Mucosa of descending colon (tissue), 3 donors: Measurements from ENCODE around the gene FUNDC2. TPM values are rescaled to one million over a fixed set of nuclear protein-coding genes. Genes with fewer than 3 reads are reported as not detected.

Experiments
- ATAC-seq: fragments of 200-7000 bp; cut with Tn5 transposase; one replicate; pipeline ENCODE4 v1.9.1; 2020; ENCODE audit warnings: mild to moderate bottlenecking, moderate library complexity
- DNase-seq, 3 donors: peaks; one replicate each; pipeline ENCODE4 v3.0.0-alpha.2; 2020
- H3K36me3 ChIP-seq: fragments of 200-600 bp; one replicate; pipeline ENCODE4 v1.8.0; 2021; ENCODE audit warnings: low read depth, mild to moderate bottlenecking
- H3K4me1 ChIP-seq: fragments of 200-600 bp; one replicate; pipeline ENCODE4 v1.8.0; 2021; ENCODE audit warnings: low read depth, mild to moderate bottlenecking
- H3K4me3 ChIP-seq: fragments of 200-600 bp; one replicate; pipeline ENCODE4 v1.8.0; 2021; ENCODE audit warnings: mild to moderate bottlenecking
- H3K9me3 ChIP-seq: fragments of 200-600 bp; one replicate; pipeline ENCODE4 v1.8.0; 2021; ENCODE audit warnings: mild to moderate bottlenecking
- intact Hi-C, 2 donors: fragments of 100-400 bp; cut with DNase I in 1 of 2; cut with micrococcal nuclease in 1 of 2; formaldehyde crosslinking; loops; one replicate each; pipeline versions ENCODE4 v1.11.0 to v1.11.1; 2022; cut with DNase I, micrococcal nuclease
- total RNA-seq, 3 donors: library from RNA; stranded (reverse); fragmentation: NEBNext Ultra II Directional in 2 of 3; extraction: Animal tissue kit (Norgen Biotek cat#: 25700) in 2 of 3; gene quantifications; one replicate each; pipeline versions ENCODE4 v1.2.1 to v1.2.4, GENCODE V29; 2021 to 2023
- TF ChIP-seq, protein P1 (sequence below): fragments of 200-600 bp; IDR thresholded peaks from one replicate; pipeline ENCODE4 v1.8.0; 2022; ENCODE audit warnings: antibody characterized with exemption, mild to moderate bottlenecking
- donor health status: DM: no; HTN: no; CAD: no; lungs with moderate emphysema.
- donor health status: DM: no; HTN: no; CAD: no.
- donor health status: DM: no; HTN: yes; CAD: no.

The FUNDC2 gene
- total RNA-seq, 3 donors from 2014 or later, result 48.9 to 92.8 (median 53.3) TPM

DNA sequence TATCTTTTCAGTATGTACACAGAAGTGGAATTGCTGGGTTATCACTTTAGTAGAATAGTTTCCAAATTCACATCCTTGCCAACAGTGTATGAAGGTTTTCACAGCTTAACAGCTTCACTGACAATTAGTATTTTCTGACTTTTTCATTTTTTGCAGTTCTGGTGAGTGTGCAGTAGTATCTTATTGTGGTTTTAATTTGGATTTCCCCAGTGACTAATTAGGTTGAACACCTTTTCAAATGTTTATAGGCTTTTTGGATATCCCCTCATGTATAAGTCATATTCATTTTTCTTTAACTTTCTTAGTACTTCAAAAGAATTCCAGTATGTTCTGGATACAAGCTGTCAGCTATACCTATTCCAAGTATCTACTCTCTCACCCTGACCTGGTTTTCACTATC lies 81.8 kb downstream of the FUNDC2 start:
- no peak for DNase-seq
- no peak for ATAC-seq
- TF ChIP-seq, protein P1, sequence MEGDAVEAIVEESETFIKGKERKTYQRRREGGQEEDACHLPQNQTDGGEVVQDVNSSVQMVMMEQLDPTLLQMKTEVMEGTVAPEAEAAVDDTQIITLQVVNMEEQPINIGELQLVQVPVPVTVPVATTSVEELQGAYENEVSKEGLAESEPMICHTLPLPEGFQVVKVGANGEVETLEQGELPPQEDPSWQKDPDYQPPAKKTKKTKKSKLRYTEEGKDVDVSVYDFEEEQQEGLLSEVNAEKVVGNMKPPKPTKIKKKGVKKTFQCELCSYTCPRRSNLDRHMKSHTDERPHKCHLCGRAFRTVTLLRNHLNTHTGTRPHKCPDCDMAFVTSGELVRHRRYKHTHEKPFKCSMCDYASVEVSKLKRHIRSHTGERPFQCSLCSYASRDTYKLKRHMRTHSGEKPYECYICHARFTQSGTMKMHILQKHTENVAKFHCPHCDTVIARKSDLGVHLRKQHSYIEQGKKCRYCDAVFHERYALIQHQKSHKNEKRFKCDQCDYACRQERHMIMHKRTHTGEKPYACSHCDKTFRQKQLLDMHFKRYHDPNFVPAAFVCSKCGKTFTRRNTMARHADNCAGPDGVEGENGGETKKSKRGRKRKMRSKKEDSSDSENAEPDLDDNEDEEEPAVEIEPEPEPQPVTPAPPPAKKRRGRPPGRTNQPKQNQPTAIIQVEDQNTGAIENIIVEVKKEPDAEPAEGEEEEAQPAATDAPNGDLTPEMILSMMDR, result no peak
- no peaks in the 10 kb centered on the region for H3K4me1 ChIP-seq
- no peak overlapping the region for H3K4me3 ChIP-seq
- intact Hi-C loops, result no loop called here
- no peaks in the 10 kb centered on the region for H3K36me3 ChIP-seq
- H3K9me3 ChIP-seq, result no peaks in the 10 kb centered on the region

Other genes starting within 250 kb of the FUNDC2 start
- gene MPP1, start 221.4 kb upstream of the FUNDC2 start, total RNA-seq, result 10 to 100 TPM; 28.9 to 38.5 (median 37.3) TPM
- gene SMIM9, start 192.2 kb upstream of the FUNDC2 start, total RNA-seq, result not detected
- 10 to 100 TPM; 27.8 to 45.8 (median 31.2) TPM for gene F8A1, start 140.5 kb upstream of the FUNDC2 start, total RNA-seq
- 10 to 100 TPM in 1 of 3 donors, 1 to 10 TPM in 2; 2.8 to 14.0 (median 5.4) TPM for gene F8, start 4.1 kb upstream of the FUNDC2 start, total RNA-seq
- 1 to 10 TPM; 1.9 to 5.2 (median 4.8) TPM for gene CMC4, start 44.3 kb downstream of the FUNDC2 start, total RNA-seq
- 10 to 100 TPM; 11.7 to 22.3 (median 20.1) TPM for gene MTCP1, start 44.3 kb downstream of the FUNDC2 start, total RNA-seq
- gene BRCC3, start 44.7 kb downstream of the FUNDC2 start, total RNA-seq, result 10 to 100 TPM; 28.5 to 35.7 (median 32.0) TPM
- 10 to 100 TPM; 27.4 to 36.7 (median 32.8) TPM for gene VBP1, start 189.6 kb downstream of the FUNDC2 start, total RNA-seq
- under 1 TPM; 0.17 to 0.79 (median 0.27) TPM for gene RAB39B, start 237.6 kb downstream of the FUNDC2 start, total RNA-seq